WTC11 (cell line): ENCODE measurements around the gene RAI1.
"Not testable (repeated sequence)": the region's sequence is repeated elsewhere in the genome, so short reads cannot be mapped to it uniquely, and the experiment has no call there.

Experiments used
- E2F5 ChIP-seq: sonication (generic); formaldehyde crosslinking; IDR thresholded peaks from 2 replicates; pipeline ENCODE4 v1.8.1; 2022; ENCODE audit warnings: mild to moderate bottlenecking, moderate library complexity, missing genetic modification reagents
- NR3C1 ChIP-seq: sonication (generic); formaldehyde crosslinking; conservative IDR thresholded peaks from 2 replicates; pipeline ENCODE4 v1.8.1; 2023; ENCODE audit warnings: low read depth, mild to moderate bottlenecking, missing genetic modification reagents
- ZBTB21 ChIP-seq: sonication (generic); formaldehyde crosslinking; IDR thresholded peaks from 2 replicates; pipeline ENCODE4 v1.8.1; 2023; ENCODE audit warnings: mild to moderate bottlenecking, missing genetic modification reagents, borderline replicate concordance
- ZNF232 ChIP-seq: sonication (generic); formaldehyde crosslinking; IDR thresholded peaks from 2 replicates; pipeline ENCODE4 v1.8.0; 2022; ENCODE audit warnings: mild to moderate bottlenecking, missing genetic modification reagents
- TF ChIP-seq, protein P1 (sequence below): sonication (generic); formaldehyde crosslinking; IDR thresholded peaks from 2 replicates; pipeline ENCODE4 v1.8.1; 2022; ENCODE audit warnings: missing genetic modification reagents, borderline replicate concordance
- TF ChIP-seq, protein P2 (sequence below): sonication (generic); formaldehyde crosslinking; IDR thresholded peaks from 2 replicates; pipeline ENCODE4 v1.8.1; 2023; ENCODE audit warnings: mild to moderate bottlenecking, missing genetic modification reagents

DNA sequence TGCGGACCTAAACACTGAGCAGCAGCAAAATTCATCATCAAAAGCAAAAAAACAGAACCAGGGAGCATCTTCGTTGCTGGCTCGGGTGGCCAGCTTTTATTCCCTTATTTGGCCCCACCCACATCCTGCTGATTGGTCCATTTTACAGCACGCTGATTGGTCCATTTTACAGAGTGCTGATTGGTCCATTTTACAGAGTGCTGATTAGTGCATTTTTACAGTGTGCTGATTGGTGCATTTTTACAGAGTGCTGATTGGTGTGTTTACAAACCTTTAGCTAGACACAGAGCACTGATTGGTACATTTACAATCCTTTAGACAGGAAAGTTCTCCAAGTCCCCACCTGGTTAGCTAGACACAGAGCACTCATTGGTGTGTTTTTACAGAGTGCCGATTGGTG is 48.6 kb upstream of the RAI1 start:
- not testable (repeated sequence) for TF ChIP-seq ZNF232, ZBTB21, NR3C1, E2F5 (CRISPR knock-in tag)
- TF ChIP-seq, protein P1, sequence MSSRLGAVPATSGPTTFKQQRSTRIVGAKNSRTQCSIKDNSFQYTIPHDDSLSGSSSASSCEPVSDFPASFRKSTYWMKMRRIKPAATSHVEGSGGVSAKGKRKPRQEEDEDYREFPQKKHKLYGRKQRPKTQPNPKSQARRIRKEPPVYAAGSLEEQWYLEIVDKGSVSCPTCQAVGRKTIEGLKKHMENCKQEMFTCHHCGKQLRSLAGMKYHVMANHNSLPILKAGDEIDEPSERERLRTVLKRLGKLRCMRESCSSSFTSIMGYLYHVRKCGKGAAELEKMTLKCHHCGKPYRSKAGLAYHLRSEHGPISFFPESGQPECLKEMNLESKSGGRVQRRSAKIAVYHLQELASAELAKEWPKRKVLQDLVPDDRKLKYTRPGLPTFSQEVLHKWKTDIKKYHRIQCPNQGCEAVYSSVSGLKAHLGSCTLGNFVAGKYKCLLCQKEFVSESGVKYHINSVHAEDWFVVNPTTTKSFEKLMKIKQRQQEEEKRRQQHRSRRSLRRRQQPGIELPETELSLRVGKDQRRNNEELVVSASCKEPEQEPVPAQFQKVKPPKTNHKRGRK (CRISPR knock-in tag), result not testable (repeated sequence)
- TF ChIP-seq, protein P2, sequence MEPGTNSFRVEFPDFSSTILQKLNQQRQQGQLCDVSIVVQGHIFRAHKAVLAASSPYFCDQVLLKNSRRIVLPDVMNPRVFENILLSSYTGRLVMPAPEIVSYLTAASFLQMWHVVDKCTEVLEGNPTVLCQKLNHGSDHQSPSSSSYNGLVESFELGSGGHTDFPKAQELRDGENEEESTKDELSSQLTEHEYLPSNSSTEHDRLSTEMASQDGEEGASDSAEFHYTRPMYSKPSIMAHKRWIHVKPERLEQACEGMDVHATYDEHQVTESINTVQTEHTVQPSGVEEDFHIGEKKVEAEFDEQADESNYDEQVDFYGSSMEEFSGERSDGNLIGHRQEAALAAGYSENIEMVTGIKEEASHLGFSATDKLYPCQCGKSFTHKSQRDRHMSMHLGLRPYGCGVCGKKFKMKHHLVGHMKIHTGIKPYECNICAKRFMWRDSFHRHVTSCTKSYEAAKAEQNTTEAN (CRISPR knock-in tag), result not testable (repeated sequence)
